Panc1 (cell line): ENCODE measurements around the gene ODF4.

ENCODE experiments used
- POLR2AphosphoS5 ChIP-seq: IDR thresholded peaks from 2 replicates; pipeline ENCODE4 v1.6.1; 2012; ENCODE audit warnings: mild to moderate bottlenecking, low read depth, low read length, moderate library complexity
- REST ChIP-seq, 2 experiments: IDR thresholded peaks; 2 replicates each; pipeline ENCODE4 v1.6.1; 2011 to 2012; ENCODE audit warnings: low read depth in 2 of 2, control low read depth in 1 of 2, low read length in 1 of 2, mild to moderate bottlenecking in 1 of 2, moderate library complexity in 1 of 2; ENCODE audit not compliant: insufficient read depth in 1 of 2
- SIN3A ChIP-seq: IDR thresholded peaks from 2 replicates; pipeline ENCODE4 v1.6.1; 2012; ENCODE audit warnings: low read depth, mild to moderate bottlenecking, low read length, moderate library complexity, borderline replicate concordance; ENCODE audit not compliant: insufficient read depth
- TCF7L2 ChIP-seq: IDR thresholded peaks from 2 replicates; pipeline ENCODE4 v1.6.1; 2011; ENCODE audit warnings: mild to moderate bottlenecking, low read depth, low read length, inconsistent platforms
- TF ChIP-seq, protein P1 (sequence below): fragments of 450-650 bp; IDR thresholded peaks from 2 replicates; pipeline ENCODE4 v1.5.1; 2017; ENCODE audit warnings: mild to moderate bottlenecking

GRCh38 chr17:8327303-8327649 is 12.4 kb upstream of the ODF4 start:
- TF ChIP-seq, protein P1, sequence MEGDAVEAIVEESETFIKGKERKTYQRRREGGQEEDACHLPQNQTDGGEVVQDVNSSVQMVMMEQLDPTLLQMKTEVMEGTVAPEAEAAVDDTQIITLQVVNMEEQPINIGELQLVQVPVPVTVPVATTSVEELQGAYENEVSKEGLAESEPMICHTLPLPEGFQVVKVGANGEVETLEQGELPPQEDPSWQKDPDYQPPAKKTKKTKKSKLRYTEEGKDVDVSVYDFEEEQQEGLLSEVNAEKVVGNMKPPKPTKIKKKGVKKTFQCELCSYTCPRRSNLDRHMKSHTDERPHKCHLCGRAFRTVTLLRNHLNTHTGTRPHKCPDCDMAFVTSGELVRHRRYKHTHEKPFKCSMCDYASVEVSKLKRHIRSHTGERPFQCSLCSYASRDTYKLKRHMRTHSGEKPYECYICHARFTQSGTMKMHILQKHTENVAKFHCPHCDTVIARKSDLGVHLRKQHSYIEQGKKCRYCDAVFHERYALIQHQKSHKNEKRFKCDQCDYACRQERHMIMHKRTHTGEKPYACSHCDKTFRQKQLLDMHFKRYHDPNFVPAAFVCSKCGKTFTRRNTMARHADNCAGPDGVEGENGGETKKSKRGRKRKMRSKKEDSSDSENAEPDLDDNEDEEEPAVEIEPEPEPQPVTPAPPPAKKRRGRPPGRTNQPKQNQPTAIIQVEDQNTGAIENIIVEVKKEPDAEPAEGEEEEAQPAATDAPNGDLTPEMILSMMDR, result no peak
- TF ChIP-seq POLR2AphosphoS5 (no peak), REST (IDR thresholded peaks at IDR 0.05; ENCODE audit: insufficient read depth in 1 of 2, low read depth in 2 of 2, low read length in 1 of 2) (no peak), SIN3A (no peak), TCF7L2 (no peak)
